ENCODE results near the gene TRIM66.

TRIM66 gene

GRCh38 chr11:8608652-8609051 lies 73.8 kb downstream of the TRIM66 start:
- FAIRE-seq (peak; percentile 60), DNase-seq (ENCODE audit: insufficient read length, low spot score) (no peak)
- TF ChIP-seq POLR2A (IDR thresholded peaks at IDR 0.05; ENCODE audit: low read depth, low read length), result no peak

GRCh38 chr11:8605971-8606563 lies 76.4 kb downstream of the TRIM66 start:
- no peak for FAIRE-seq
- TF ChIP-seq POLR2A (IDR thresholded peaks at IDR 0.05; ENCODE audit: low read depth, low read length), result no peak
- no peak for DNase-seq (ENCODE audit: insufficient read length, low spot score)

GRCh38 chr11:8604078-8604723 lies 78.3 kb downstream of the TRIM66 start:
- no peak for TF ChIP-seq POLR2A (IDR thresholded peaks at IDR 0.05; ENCODE audit: low read depth, low read length)
- peak; percentile 83 for DNase-seq (ENCODE audit: insufficient read length, low spot score)
- FAIRE-seq, result peak; percentile 99

- TF ChIP-seq POLR2A (IDR thresholded peaks at IDR 0.05; ENCODE audit: low read depth, low read length), result no peak
- FAIRE-seq (no peak), DNase-seq (ENCODE audit: insufficient read length, low spot score) (no peak)
Observed at GRCh38 chr11:8603696-8604077, 78.8 kb downstream of the TRIM66 start.

- no peak for FAIRE-seq
Observed at GRCh38 chr11:8601376-8602133, 80.9 kb downstream of the TRIM66 start.

GRCh38 chr11:8598506-8598905 lies 84.0 kb downstream of the TRIM66 start:
- DNase-seq (ENCODE audit: insufficient read length, low spot score) (no peak), FAIRE-seq (no peak)
- no peak for TF ChIP-seq POLR2A (IDR thresholded peaks at IDR 0.05; ENCODE audit: low read depth, low read length)

More at GRCh38 chr11:8601376-8602133, 80.9 kb downstream of the TRIM66 start:
- TF ChIP-seq POLR2A (IDR thresholded peaks at IDR 0.05; ENCODE audit: low read depth, low read length), result no peak
- no peak for DNase-seq (ENCODE audit: insufficient read length, low spot score)

- FAIRE-seq (no peak), DNase-seq (ENCODE audit: insufficient read length, low spot score) (no peak)
- TF ChIP-seq POLR2A (IDR thresholded peaks at IDR 0.05; ENCODE audit: low read depth, low read length), result no peak
Observed at GRCh38 chr11:8597182-8597581, 85.3 kb downstream of the TRIM66 start.

GRCh38 chr11:8596504-8597046 lies 85.9 kb downstream of the TRIM66 start:
- TF ChIP-seq POLR2A (IDR thresholded peaks at IDR 0.05; ENCODE audit: low read depth, low read length), result no peak
- no peak for DNase-seq (ENCODE audit: insufficient read length, low spot score)
- no peak for FAIRE-seq

- no peak for TF ChIP-seq POLR2A (IDR thresholded peaks at IDR 0.05; ENCODE audit: low read depth, low read length)
- FAIRE-seq (no peak), DNase-seq (ENCODE audit: insufficient read length, low spot score) (peak; percentile 68)
Observed at GRCh38 chr11:8593935-8594909, 88.2 kb downstream of the TRIM66 start, which contains the start of gene STK33. Gene STK33 (minus strand): TSS chr11:8594228. CDS start chr11:8474905, 119,323 bp downstream.

- no peak for DNase-seq (ENCODE audit: insufficient read length, low spot score)
- peak; percentile 45 for FAIRE-seq
- no peak for TF ChIP-seq POLR2A (IDR thresholded peaks at IDR 0.05; ENCODE audit: low read depth, low read length)
Observed at GRCh38 chr11:8593455-8593854, 89.0 kb downstream of the TRIM66 start.

GRCh38 chr11:8587915-8588314 lies 94.5 kb downstream of the TRIM66 start:
- DNase-seq (ENCODE audit: insufficient read length, low spot score) (no peak), FAIRE-seq (no peak)
- TF ChIP-seq POLR2A (IDR thresholded peaks at IDR 0.05; ENCODE audit: low read depth, low read length), result no peak

GRCh38 chr11:8586805-8587204 lies 95.7 kb downstream of the TRIM66 start:
- TF ChIP-seq POLR2A (IDR thresholded peaks at IDR 0.05; ENCODE audit: low read depth, low read length), result no peak
- FAIRE-seq, result peak; percentile 84
- no peak for DNase-seq (ENCODE audit: insufficient read length, low spot score)

GRCh38 chr11:8586184-8586583 lies 96.3 kb downstream of the TRIM66 start:
- no peak for TF ChIP-seq POLR2A (IDR thresholded peaks at IDR 0.05; ENCODE audit: low read depth, low read length)
- FAIRE-seq (no peak), DNase-seq (ENCODE audit: insufficient read length, low spot score) (no peak)

All from H54 (cell line).